22Rv1 (cell line): Measurements from ENCODE around the gene LAMA5.

Experiments
- H3K27ac ChIP-seq: fragments of 450-650 bp; 2 replicates; pipeline ENCODE4 v1.5.1; 2017
- CTCF ChIP-seq: fragments of 450-650 bp; IDR thresholded peaks from 2 replicates; pipeline ENCODE4 v1.5.1; 2017; ENCODE audit warnings: mild to moderate bottlenecking
- ZFX ChIP-seq: fragments of 450-650 bp; IDR thresholded peaks from 2 replicates; pipeline ENCODE4 v1.6.1; 2017; ENCODE audit warnings: antibody characterized with exemption, borderline replicate concordance

The LAMA5 gene

DNA sequence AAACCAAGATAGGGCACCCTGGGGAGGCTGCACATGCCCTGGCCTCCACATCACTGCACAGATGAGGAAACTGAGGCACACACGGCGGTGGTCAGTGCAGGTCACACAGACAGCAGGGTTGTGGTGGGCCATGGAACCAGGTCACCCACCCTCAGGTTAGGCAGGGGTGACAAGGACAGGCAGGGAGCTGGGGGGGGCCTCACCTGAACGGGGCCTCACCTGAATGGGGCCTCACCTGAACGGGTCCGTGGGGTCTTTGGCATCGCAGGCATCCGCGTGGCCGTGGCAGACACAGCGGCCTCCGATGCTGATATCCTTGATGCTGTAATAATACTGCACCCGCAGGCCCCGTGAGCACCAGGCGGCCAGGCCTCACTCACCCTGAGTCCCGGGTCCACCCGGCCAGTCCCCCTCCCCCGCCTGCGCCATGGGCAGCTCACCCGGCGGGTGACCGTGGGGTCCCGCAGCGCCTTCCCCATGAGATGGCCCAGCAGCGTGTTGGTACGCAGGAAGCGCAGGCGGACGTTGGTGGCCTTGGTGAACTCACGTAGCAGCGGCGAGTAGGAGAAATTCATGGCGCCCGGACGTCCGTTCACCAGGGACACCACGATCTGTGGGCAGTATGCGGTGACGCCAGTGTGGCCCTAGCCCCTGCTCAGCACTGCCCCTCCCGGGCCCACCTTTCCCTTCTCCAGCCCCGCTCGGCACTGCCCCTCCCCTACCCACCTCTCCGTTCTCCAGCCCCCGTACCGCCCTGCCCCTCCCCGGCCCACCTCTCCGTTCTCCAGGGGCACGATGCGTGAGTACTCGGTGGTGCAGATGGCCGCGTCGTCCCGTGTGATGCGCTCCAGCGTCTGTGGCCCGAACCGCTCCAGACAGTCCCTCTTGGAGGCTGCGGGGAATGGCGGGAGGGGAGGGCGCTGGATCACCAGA, 15.4 kb downstream of the LAMA5 start:
- TF ChIP-seq ZFX (no peak), CTCF (no peak)
- no peak overlapping the region for H3K27ac ChIP-seq

GRCh38 chr20:62350629-62351422, 16.3 kb downstream of the LAMA5 start:
- no peak overlapping the region for H3K27ac ChIP-seq
- TF ChIP-seq CTCF = no peak
- TF ChIP-seq ZFX = no peak

DNA sequence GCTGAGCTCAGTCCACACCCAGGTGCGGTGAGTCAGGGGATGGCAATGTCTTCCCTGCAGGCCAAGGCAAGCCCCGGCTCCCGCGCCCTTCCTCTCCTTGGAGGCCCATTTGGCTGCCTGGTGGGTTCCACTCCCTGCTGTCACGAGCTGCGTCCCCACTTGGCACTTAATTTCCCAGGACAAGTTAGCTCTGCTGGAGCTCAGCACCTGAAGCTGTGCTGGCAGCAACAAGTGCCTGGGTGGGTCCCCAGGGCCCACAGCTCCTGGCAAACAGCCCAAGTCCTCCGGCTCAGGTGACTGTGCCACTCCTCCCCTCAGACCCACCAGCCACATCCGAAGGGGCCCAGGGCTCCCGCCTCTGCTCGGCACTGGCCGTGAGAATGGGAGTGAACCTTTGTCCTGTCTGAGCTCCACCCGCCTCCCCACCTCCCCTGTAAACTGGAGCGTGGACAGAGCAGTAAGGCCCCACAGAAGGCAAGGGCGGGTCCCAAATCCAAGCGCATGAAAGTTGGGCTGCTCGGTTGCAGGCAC, 16.9 kb downstream of the LAMA5 start:
- no peak overlapping the region for H3K27ac ChIP-seq
- TF ChIP-seq CTCF (no peak), ZFX (no peak)

GRCh38 chr20:62349556-62350097, 17.5 kb downstream of the LAMA5 start:
- H3K27ac ChIP-seq = no peak overlapping the region

DNA sequence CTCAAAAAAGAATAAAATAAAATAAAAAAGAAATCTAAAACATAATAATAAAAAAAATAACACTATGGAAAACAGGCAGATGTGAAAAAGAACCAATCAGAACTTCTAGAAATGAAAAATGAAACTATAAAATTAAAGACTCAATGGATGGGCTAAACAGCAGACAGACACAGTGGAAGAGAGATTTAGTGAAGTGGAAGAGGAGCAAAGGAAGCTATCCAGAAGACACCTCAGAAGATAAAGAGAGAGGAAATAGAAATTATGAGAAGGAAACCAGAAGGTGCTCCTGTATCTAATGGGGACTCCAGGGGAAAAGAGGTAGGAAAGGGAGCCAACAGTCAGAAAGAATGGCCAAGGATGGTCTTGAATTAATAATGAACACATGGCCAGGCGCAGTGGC, 18.5 kb downstream of the LAMA5 start:
- H3K27ac ChIP-seq = no peak overlapping the region
- TF ChIP-seq ZFX (no peak), CTCF (no peak)

More at GRCh38 chr20:62349556-62350097, 17.5 kb downstream of the LAMA5 start:
- no peak for TF ChIP-seq ZFX
- no peak for TF ChIP-seq CTCF

DNA sequence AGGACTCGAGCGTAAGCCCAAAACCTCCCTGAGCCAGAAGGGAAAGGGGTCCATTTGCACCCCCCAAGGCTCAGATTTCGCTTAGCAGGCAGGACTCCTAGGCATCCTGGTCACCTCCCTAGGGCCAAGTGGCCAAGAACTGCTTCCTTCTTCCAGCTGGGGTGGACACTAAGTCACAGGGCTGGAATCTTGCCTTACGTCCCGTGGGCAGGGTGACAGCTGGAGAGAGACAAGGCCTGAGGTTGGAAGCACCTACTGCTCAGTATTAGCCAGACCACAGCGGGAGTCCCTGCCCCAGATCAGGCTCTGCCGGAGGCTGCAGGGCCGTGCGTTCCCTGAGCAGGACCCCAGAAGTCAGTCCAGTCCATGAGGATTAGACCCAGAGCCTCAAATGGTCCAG, 19.7 kb downstream of the LAMA5 start:
- no peak for TF ChIP-seq CTCF
- no peak for TF ChIP-seq ZFX

More for the DNA sequence above, 19.7 kb downstream of the LAMA5 start:
- H3K27ac ChIP-seq = no peak overlapping the region
